Breast epithelium (tissue), 3 donors: ENCODE data around the gene KIF21B.

Experiments
- CTCF ChIP-seq, 3 donors: fragments of 450-650 bp; IDR thresholded peaks; one replicate each; pipeline ENCODE4 v1.5.1; 2016 to 2017; ENCODE audit warnings: antibody characterized with exemption in 3 of 3, mild to moderate bottlenecking in 3 of 3, moderate library complexity in 3 of 3
- POLR2A ChIP-seq: fragments of 450-650 bp; IDR thresholded peaks from one replicate; pipeline ENCODE4 v1.6.1; 2016; ENCODE audit warnings: antibody characterized with exemption, mild to moderate bottlenecking, moderate library complexity
- POLR2AphosphoS5 ChIP-seq, 3 donors: sonication (generic); formaldehyde crosslinking; IDR thresholded peaks; one replicate each; pipeline ENCODE4 v1.6.1; 2017; ENCODE audit warnings: antibody characterized with exemption in 3 of 3

GRCh38 chr1:201026234-201026633 lies 2.7 kb upstream of the KIF21B start:
- TF ChIP-seq CTCF (IDR thresholded peaks at IDR 0.05) (no peak), POLR2A (no peak), POLR2AphosphoS5 (IDR thresholded peaks at IDR 0.05) (no peak)
